Kidney tubule cell (primary cell): ENCODE data around the gene STAT6.
"Not testable (repeated sequence)": the region's sequence is repeated elsewhere in the genome, so short reads cannot be mapped to it uniquely, and the experiment has no call there.

Experiments
- DNase-seq: peaks from one replicate; pipeline ENCODE4 v3.0.0-alpha.2; 2018; ENCODE audit warnings: low spot score

Gene STAT6

DNA sequence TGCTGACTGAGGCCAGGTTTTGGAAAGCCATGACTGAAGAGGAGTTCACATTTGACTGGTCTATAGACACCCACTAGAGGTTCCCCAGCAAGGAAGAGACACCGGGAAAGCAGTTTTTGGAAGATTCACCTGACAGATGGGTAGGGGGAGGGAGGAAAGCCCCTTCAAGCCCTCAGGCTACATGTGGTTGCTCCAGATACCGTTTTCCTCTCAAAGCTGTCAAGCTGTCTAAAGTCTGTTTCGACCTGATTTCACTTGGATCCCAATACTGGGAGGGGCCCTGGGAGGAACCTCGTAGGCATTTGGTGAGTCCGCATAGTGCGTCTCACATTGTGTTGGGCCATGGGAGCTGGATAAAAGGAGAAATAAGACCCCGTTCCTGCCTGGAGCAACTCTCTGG lies 15.4 kb upstream of the STAT6 start:
- no peak for DNase-seq

DNA sequence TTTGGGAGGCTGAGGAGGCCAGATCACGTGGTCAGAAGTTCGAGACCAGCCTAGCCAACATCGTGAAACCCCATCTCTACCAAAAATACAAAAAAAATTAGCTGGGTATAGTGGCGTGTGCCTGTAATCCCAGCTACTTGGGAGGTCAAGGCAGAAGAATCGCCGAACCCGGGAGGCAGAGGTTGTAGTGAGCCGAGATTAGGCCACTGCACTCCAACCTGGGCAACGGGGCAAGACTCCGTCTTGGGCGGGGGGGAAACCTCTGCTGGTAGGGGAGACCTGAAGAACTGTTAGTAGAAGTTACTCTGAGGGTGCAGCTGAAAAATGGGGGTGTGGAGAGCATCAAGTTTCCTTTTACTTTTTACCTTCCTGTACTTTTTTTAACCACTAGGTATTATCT lies 14.9 kb upstream of the STAT6 start:
- DNase-seq: no peak

GRCh38 chr12:57124261-57124877 lies 13.2 kb upstream of the STAT6 start:
- peak; percentile 74 for DNase-seq

DNA sequence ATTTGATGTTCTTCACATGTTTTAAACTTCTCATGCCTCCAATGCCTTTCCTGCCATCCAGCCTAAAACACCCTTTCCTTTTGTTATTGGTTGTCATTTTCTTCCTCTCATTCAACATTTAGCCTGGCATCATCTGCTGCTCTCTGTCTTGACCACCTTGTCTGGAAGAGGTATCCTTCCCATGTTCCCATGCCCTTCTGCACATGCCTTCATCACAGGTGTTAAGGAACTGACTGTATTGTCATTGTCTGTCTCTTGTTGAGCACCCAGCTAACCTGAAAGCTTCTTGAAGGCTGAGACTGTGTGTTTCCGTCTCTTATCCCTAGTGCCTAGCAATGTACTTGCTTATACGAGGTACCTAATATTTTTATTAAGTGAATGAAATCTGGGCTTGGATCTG lies 12.7 kb upstream of the STAT6 start:
- DNase-seq: no peak

GRCh38 chr12:57120718-57121117 lies 9.6 kb upstream of the STAT6 start:
- not testable (repeated sequence) for DNase-seq

- DNase-seq: no peak
These were observed 8.3 kb upstream of the STAT6 start for GRCh38 chr12:57119294-57120085.

DNA sequence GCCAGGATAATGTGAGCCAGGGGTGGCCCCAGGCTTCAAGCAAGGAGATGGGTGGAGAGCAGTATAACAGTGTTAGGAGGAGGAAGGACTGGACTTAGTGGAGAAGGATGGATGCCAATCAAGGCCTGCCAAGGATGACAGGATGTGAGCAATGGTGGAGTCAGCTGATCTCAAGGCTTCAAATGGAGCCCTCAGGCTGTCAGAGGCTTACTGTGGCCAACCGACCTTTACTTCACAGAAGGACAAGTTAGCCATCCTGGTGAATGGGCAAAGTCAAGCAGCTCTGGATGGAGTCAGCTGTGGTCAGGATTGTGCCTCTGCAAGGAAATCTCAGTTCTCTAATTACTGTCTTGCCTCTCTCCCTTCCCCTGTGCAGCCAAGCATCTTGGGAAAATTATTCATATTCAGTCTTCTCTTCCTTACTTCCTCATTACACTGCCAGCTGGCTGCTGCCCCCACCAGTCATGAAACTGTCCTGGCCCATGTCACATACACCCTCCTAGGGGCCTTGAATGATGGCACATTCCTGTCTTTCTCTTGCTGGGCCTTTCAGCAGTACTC lies 7.6 kb upstream of the STAT6 start:
- DNase-seq: peak; percentile 93

GRCh38 chr12:57116580-57117281 lies 5.6 kb upstream of the STAT6 start:
- DNase-seq: no peak

DNA sequence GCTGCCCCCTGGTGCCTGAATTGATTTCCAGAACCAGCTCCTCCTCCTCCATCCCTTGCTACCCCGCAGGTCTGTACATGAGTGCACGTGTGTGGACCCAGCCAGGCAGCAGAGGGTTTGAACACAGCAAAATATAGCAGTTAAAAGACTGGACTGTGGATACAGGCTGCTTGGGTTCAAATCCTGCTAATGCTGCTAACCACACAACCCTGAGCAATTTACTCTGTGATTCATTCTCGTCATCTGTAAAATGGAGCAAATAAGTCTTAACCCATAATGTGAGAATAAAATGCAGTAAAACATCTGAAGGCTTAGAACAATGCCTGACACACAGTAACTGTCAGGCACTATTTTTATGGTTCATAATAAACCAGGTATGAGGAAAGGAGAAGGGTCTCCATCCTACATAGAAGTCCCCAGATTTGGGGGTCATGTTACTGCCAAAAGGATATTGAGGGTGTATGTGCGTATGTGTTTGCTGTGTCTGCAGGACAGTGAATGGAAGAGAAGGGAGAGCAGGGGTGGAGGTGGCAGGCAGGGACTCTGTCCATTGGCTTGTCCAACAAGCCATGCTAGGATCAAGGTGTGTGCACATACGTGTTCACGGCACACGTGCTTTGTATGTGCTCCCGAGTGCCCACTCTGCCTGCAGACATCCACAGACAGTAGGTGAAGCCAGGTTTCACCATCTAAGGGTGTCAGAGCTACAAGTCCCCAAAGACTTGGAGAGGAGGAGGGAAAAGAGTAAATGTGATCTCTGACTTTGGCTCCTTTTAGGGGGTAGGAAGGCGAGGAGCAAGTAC lies 1.5 kb upstream of the STAT6 start:
- no peak for DNase-seq

DNA sequence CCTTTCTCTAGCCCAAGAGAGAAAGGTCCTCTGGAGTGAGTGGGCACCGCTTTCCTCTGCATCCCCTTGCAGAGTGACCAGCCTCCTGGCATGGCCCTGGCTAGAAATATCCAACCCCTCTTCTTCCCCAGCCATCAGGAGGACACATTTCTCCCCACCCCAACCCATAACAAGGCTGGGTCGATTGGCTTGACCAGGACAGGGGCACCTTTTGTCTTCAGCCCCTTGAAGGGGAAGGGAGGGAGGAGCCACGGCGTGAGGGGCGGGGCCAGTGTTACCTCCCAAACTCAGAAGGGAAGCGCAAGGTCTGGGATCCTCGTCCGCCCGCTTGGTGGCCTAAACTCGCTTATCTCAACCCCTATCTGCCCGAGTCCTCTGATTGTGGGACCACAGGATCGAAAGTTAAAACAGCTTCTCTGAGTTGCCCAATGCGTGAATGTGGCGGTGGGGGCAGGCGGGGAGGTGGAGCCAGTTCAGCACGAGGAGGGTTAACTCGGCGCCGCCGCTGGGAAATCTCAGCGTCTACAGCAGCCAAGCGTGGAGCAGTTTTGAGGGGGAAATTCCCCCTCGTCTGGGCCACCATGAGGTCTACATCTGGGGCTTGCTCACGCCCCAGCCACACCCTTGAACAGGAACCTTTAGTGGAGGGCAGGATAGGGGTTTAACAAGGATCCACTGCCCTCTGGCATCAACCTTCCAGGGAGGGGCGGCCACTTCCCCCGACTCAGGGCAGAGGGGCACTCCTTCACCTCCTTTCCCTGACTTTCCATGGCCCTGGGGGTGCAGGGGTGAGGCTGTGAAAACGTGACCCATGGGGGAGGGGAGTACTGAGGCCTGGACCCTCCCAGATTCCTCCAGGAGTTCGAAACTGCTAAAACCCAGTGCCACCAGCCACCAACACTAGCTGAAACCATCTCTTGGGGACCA lies 795 bp downstream of the STAT6 start:
- DNase-seq: peak; percentile 83

- no peak for DNase-seq
These were observed 1.7 kb downstream of the STAT6 start for GRCh38 chr12:57109207-57110103.

- no peak for DNase-seq
These were observed 3.6 kb downstream of the STAT6 start for GRCh38 chr12:57107456-57108155.

DNA sequence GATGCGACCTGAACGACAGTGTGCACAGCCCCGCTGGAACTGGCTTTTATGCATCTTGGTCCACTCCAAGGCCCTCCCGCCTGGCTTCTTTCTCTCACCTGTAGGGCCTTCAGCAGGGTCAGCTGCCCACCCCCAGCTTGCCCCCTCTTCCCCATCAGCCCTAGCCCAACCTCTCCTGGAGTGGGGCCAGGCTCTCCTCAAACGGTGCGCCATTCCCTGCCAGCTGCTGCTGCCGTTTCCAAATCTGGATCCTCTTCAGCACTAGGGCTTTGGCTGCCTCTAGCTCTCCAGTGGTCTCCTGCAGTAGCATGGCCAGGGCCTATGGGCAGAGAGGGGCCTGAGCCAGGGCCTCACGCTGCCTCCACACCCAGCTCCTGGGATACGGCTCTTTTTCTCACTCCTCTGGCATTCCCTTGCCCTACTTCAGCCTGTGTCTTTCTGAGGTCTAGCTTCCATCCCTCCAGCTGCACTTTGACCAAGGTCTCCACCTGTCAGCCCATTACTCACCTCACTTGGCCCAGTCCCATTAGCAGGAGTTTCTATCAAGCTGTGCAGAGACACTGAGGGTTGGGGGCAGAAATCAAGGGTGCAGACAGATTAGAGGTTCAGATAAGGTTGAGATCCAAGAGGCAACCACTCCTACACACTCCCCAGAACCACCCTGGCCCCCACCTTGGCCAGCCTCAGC lies 5.0 kb downstream of the STAT6 start:
- DNase-seq: no peak

DNA sequence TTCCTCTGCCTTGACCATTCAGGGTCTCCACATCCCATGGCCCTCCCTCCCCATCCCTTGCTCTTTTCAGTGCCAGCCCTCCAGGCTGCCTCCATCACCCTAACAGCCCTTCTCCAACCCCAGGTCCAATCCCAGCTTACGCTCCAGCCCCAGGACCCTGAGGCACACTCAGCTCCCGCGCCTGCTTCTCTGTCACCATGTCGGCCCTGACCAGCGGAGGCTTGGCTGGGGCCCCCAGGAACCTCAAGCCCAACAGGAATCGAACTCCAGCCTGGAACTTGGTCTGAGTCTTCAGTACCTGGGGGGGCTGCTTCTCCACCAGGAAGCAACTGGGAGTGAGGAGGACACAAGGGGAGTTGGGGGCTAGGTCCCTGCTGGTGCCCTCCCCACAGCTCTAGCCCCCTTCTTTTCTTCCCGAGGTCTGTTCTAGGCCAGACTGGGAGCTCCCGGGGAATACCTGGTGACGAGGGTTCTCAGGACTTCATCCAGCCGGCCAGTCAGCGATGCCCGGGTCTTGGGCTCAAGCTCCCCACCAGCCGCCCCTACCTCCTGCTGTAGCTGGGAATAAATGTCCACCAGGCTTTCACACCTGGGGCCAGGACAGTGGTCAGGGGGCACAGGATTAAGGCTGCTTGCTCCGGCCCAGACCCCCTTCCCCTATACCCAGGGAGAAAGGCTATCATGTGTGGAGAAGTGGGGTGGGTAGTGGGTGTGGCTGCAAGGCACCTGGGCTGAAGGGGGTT lies 6.0 kb downstream of the STAT6 start:
- no peak for DNase-seq

GRCh38 chr12:57104292-57104910 lies 6.8 kb downstream of the STAT6 start:
- DNase-seq: no peak

GRCh38 chr12:57103856-57104255 lies 7.3 kb downstream of the STAT6 start:
- DNase-seq: no peak
